ENCODE measurements around the gene COX19. TPM values are rescaled to one million over a fixed set of nuclear protein-coding genes. Genes with fewer than 3 reads are reported as not detected.

Gene COX19
- total and polyA plus RNA-seq, 2 donors (not counting 3 experiments of a cell fraction or from before 2014, with no cell fraction given): 6.8 to 10.6 TPM

DNA sequence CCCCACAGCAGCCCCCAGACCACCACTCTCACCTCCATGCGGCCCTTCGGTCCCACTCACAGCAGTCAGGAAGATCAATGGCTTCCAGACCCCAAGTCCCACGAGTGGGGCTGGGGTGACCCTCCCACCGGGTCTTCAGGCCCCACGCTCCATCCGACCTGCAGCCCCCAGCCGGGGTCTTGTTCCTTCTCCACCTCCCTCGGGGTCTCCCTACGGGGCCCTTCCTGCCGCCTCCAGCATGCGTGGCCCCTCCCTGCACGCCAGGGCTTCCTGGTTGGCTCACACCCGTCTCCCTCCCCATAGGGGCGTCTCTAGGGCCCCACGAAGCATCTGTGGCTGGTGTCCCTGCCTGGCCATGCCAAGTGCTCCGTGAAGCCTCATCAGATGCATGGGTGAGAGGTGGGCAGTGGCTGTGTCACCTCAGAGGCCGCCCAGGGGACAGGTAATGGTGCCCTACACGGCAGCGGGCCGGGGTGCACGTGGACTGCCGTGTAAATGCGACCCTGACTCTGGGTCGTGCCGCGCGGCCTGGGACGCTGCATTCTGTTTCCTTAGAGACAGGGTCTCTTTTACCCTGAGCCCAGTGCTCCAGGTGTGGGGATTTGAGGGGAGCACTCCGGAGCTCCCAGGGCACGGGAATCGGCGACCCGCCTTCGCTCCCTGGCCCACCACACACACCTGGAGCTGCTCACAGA, 40.7 kb downstream of the COX19 start:
- Histone ChIP-seq H3K79me2 (ENCODE audit: control insufficient read depth, insufficient read depth, low read length) (no peaks in the 10 kb centered on the region), H4K20me1 (replicated peaks; ENCODE audit: control insufficient read depth, extremely low read depth, insufficient read depth, low read length) (no peaks in the 10 kb centered on the region), H3K27ac (ENCODE audit: insufficient read depth, low read depth, low read length) (no peak overlapping the region), H3K9ac (replicated peaks; ENCODE audit: extremely low read depth, insufficient read depth, low read length) (no peak overlapping the region), H3K9me3 (replicated peaks; ENCODE audit: control insufficient read depth, insufficient read depth, low read length) (no peaks in the 10 kb centered on the region), H3K4me1 (ENCODE audit: control insufficient read depth, extremely low read depth, insufficient read depth, low read length) (no peaks in the 10 kb centered on the region), H2AFZ (ENCODE audit: low read depth, low read length) (no peak overlapping the region), H3K4me3 (replicated peaks in 1 of 3; ENCODE audit: insufficient read depth in 1 of 3, low read depth in 1 of 3, low read length in 3 of 3) (no peak overlapping the region), H3K27me3 (ENCODE audit: control insufficient read depth in 2 of 2, insufficient read depth in 2 of 2, low read length in 2 of 2) (no peaks in the 10 kb centered on the region), H3K36me3 (ENCODE audit: control insufficient read depth in 2 of 2, extremely low read depth in 1 of 2, insufficient read depth in 2 of 2, low read length in 2 of 2) (no peaks in the 10 kb centered on the region), H3K9me1 (replicated peaks; ENCODE audit: control insufficient read depth, extremely low read depth, insufficient read depth, low read length) (no peaks in the 10 kb centered on the region), H3K4me2 (ENCODE audit: insufficient read depth, low read length) (no peak overlapping the region)
- no peak for FAIRE-seq
- TF ChIP-seq, protein P1, sequence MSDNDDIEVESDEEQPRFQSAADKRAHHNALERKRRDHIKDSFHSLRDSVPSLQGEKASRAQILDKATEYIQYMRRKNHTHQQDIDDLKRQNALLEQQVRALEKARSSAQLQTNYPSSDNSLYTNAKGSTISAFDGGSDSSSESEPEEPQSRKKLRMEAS (IDR thresholded peaks at IDR 0.05; ENCODE audit: insufficient read depth, insufficient read length): no peak
- TF ChIP-seq POLR2AphosphoS5 (IDR thresholded peaks at IDR 0.05; ENCODE audit: insufficient read depth, low read depth, low read length) (no peak), POLR2A (IDR thresholded peaks at IDR 0.05; ENCODE audit: low read depth, low read length) (no peak), FOS (IDR thresholded peaks at IDR 0.05; ENCODE audit: borderline replicate concordance, insufficient read depth, low read length) (no peak), JUN (IDR thresholded peaks at IDR 0.05; ENCODE audit: borderline replicate concordance, insufficient read depth, insufficient read length, low read depth) (no peak), EZH2 (IDR thresholded peaks at IDR 0.05; ENCODE audit: borderline replicate concordance, low read depth, low read length, severe bottlenecking) (no peak), GATA2 (IDR thresholded peaks at IDR 0.05; ENCODE audit: insufficient read depth, insufficient read length, low read depth, low read length) (no peak), MYC (IDR thresholded peaks at IDR 0.05; ENCODE audit: low read depth, low read length) (no peak)
- TF ChIP-seq, protein P2, sequence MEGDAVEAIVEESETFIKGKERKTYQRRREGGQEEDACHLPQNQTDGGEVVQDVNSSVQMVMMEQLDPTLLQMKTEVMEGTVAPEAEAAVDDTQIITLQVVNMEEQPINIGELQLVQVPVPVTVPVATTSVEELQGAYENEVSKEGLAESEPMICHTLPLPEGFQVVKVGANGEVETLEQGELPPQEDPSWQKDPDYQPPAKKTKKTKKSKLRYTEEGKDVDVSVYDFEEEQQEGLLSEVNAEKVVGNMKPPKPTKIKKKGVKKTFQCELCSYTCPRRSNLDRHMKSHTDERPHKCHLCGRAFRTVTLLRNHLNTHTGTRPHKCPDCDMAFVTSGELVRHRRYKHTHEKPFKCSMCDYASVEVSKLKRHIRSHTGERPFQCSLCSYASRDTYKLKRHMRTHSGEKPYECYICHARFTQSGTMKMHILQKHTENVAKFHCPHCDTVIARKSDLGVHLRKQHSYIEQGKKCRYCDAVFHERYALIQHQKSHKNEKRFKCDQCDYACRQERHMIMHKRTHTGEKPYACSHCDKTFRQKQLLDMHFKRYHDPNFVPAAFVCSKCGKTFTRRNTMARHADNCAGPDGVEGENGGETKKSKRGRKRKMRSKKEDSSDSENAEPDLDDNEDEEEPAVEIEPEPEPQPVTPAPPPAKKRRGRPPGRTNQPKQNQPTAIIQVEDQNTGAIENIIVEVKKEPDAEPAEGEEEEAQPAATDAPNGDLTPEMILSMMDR (IDR thresholded peaks at IDR 0.05; ENCODE audit: extremely low read depth in 1 of 2, insufficient read depth in 1 of 2, low read depth in 1 of 2, low read length in 2 of 2): no peak
- dilution Hi-C loops (cut with MboI; ENCODE audit: extremely low pct_ligation_motif_present, low sequenced_read_pairs) (no loop called here), intact Hi-C loops (cut with micrococcal nuclease) (no loop called here)
- ChIA-PET POLR2A (no interaction called here), CTCF (no interaction called here)
- no peak for DNase-seq (ENCODE audit: low read depth, low spot score)
- BruUV-seq (replicated peaks): no TSS peak
